Astrocyte (in vitro differentiated cells and primary cell): Measurements from ENCODE around the gene NPAS3. TPM values are rescaled to one million over a fixed set of nuclear protein-coding genes. Genes with fewer than 3 reads are reported as not detected.

Source experiments
- DNase-seq: peaks from one replicate; pipeline ENCODE4 v3.0.0-alpha.2; 2010; ENCODE audit warnings: low read depth
- FAIRE-seq: peaks from 2 replicates; lab custom pipeline; 2011; peaks lifted over from hg19 to GRCh38; lab: Jason Lieb, UNC
- H2AFZ ChIP-seq: 2 replicates; pipeline ENCODE4 v1.6.0; 2012; ENCODE audit warnings: low read depth, low read length, inconsistent platforms
- H3K27ac ChIP-seq: 2 replicates; pipeline ENCODE4 v1.5.1; 2011; ENCODE audit warnings: low read depth, low read length, inconsistent platforms
- H3K27me3 ChIP-seq: 2 replicates; pipeline ENCODE4 v1.6.0; 2011; ENCODE audit warnings: low read length, inconsistent platforms; ENCODE audit not compliant: insufficient read depth
- H3K36me3 ChIP-seq: 2 replicates; pipeline ENCODE4 v1.5.1; 2011; ENCODE audit warnings: low read length, inconsistent platforms; ENCODE audit not compliant: insufficient read depth
- H3K4me1 ChIP-seq: 2 replicates; pipeline ENCODE4 v1.5.1; 2011; ENCODE audit warnings: low read length, inconsistent platforms; ENCODE audit not compliant: insufficient read depth
- H3K4me2 ChIP-seq: 2 replicates; pipeline ENCODE4 v1.6.0; 2012; ENCODE audit warnings: low read length, inconsistent platforms
- H3K4me3 ChIP-seq: 2 replicates; pipeline ENCODE4 v1.5.1; 2011; ENCODE audit warnings: low read depth, mild to moderate bottlenecking, low read length, inconsistent platforms; ENCODE audit not compliant: insufficient read depth
- H3K79me2 ChIP-seq: 2 replicates; pipeline ENCODE4 v1.6.0; 2012; ENCODE audit warnings: mild to moderate bottlenecking, low read length, inconsistent platforms; ENCODE audit not compliant: insufficient read depth
- H3K9ac ChIP-seq: 2 replicates; pipeline ENCODE4 v1.6.0; 2012; ENCODE audit warnings: mild to moderate bottlenecking, low read length, inconsistent platforms
- H3K9me3 ChIP-seq: 2 replicates; pipeline ENCODE4 v1.5.1; 2012; ENCODE audit warnings: low read depth, mild to moderate bottlenecking, low read length, inconsistent platforms; ENCODE audit not compliant: insufficient read depth
- H4K20me1 ChIP-seq: 2 replicates; pipeline ENCODE4 v1.6.0; 2012; ENCODE audit warnings: low read length, inconsistent platforms; ENCODE audit not compliant: insufficient read depth
- H3K27ac Mint-ChIP-seq: one replicate; pipeline ENCODE4 v1.8.0; 2021; ENCODE audit warnings: mild to moderate bottlenecking, mixed read lengths; ENCODE audit not compliant: unreplicated experiment
- H3K27me3 Mint-ChIP-seq: one replicate; pipeline ENCODE4 v1.8.0; 2021; ENCODE audit warnings: low read depth, mixed read lengths; ENCODE audit not compliant: unreplicated experiment
- H3K36me3 Mint-ChIP-seq: one replicate; pipeline ENCODE4 v1.8.0; 2021; ENCODE audit warnings: low read depth, mixed read lengths; ENCODE audit not compliant: unreplicated experiment
- H3K4me1 Mint-ChIP-seq: one replicate; pipeline ENCODE4 v1.8.0; 2021; ENCODE audit warnings: low read depth, mixed read lengths; ENCODE audit not compliant: unreplicated experiment
- H3K4me3 Mint-ChIP-seq: one replicate; pipeline ENCODE4 v1.8.0; 2021; ENCODE audit warnings: mild to moderate bottlenecking, moderate library complexity, mixed read lengths; ENCODE audit not compliant: unreplicated experiment
- H3K9me3 Mint-ChIP-seq: one replicate; pipeline ENCODE4 v1.8.0; 2021; ENCODE audit warnings: mild to moderate bottlenecking, mixed read lengths; ENCODE audit not compliant: unreplicated experiment
- CTCF ChIP-seq: IDR thresholded peaks from 2 replicates; pipeline ENCODE4 v1.5.1; 2011; ENCODE audit warnings: low read depth, mild to moderate bottlenecking, inconsistent platforms, low read length, moderate library complexity; ENCODE audit not compliant: insufficient read depth
- EZH2 ChIP-seq: IDR thresholded peaks from 2 replicates; pipeline ENCODE4 v1.6.1; 2012; ENCODE audit warnings: mild to moderate bottlenecking, low read length, inconsistent platforms; ENCODE audit not compliant: insufficient read depth
- total RNA-seq: library from RNA; stranded (reverse); gene quantifications from 2 replicates; pipeline ENCODE4 v1.2.1, GENCODE V29; 2021

Gene NPAS3
- total RNA-seq, 1 donor from 2014 or later: 2.6 TPM

- Mint-ChIP-seq H3K9me3 (peaks cover 3% of the 10 kb centered on the region), H3K27me3 (no peaks in the 10 kb centered on the region)
- TF ChIP-seq CTCF (no peak), EZH2 (no peak)
Observed at GRCh38 chr14:33676891-33677290, 738.2 kb downstream of the NPAS3 start.

DNA sequence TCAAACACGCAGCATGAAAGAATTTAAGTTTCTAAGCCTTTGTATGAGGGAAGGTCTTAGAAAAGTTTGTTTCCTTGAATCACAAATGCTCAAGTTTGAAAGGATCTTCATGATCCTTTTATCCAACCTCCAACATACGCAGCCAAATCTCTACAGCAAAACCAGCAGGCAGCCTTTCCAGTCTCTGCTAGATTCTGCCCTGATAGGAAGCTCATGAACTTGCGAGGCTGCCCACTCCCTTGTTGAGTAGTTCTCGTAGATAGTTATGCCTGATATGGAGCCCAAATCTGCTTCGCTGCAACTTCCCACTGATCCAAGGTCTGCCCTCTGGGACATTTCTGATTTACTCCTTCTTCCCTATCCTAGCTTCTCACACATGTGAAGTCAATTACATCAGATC lies 739.3 kb downstream of the NPAS3 start:
- H3K36me3 ChIP-seq: no peaks in the 10 kb centered on the region
- no peak overlapping the region for H3K4me3 ChIP-seq
- H3K4me1 ChIP-seq: peaks cover 36% of the 10 kb centered on the region
- DNase-seq (no peak), FAIRE-seq (no peak)
- H3K9me3 ChIP-seq: no peaks in the 10 kb centered on the region
- Mint-ChIP-seq H3K27me3 (no peaks in the 10 kb centered on the region), H3K36me3 (no peaks in the 10 kb centered on the region), H3K9me3 (peaks cover 3% of the 10 kb centered on the region), H3K4me3 (no peak overlapping the region), H3K27ac (no peak overlapping the region), H3K4me1 (peaks cover 35% of the 10 kb centered on the region)
- H4K20me1 ChIP-seq: no peaks in the 10 kb centered on the region
- H3K79me2 ChIP-seq: no peaks in the 10 kb centered on the region
- no peaks in the 10 kb centered on the region for H3K27me3 ChIP-seq
- H3K4me2 ChIP-seq: no peak overlapping the region
- TF ChIP-seq CTCF (no peak), EZH2 (no peak)
- no peak overlapping the region for H2AFZ ChIP-seq
- no peak overlapping the region for H3K9ac ChIP-seq
- no peak overlapping the region for H3K27ac ChIP-seq

More at GRCh38 chr14:33676891-33677290, 738.2 kb downstream of the NPAS3 start:
- FAIRE-seq (no peak), DNase-seq (no peak)
- Histone ChIP-seq H2AFZ (no peak overlapping the region), H3K79me2 (no peaks in the 10 kb centered on the region), H3K9ac (no peak overlapping the region), H3K9me3 (no peaks in the 10 kb centered on the region), H3K4me2 (peak overlapping the region; percentile 49), H3K4me1 (peaks cover 28% of the 10 kb centered on the region), H3K27ac (no peak overlapping the region), H3K36me3 (no peaks in the 10 kb centered on the region), H4K20me1 (no peaks in the 10 kb centered on the region), H3K27me3 (no peaks in the 10 kb centered on the region), H3K4me3 (no peak overlapping the region)
- no peaks in the 10 kb centered on the region for H3K36me3 Mint-ChIP-seq
- H3K4me1 Mint-ChIP-seq: peaks cover 35% of the 10 kb centered on the region
- no peak overlapping the region for H3K4me3 Mint-ChIP-seq
- no peak overlapping the region for H3K27ac Mint-ChIP-seq

GRCh38 chr14:33679025-33679424 lies 740.3 kb downstream of the NPAS3 start:
- FAIRE-seq (no peak), DNase-seq (no peak)

More at GRCh38 chr14:33679025-33679424, 740.3 kb downstream of the NPAS3 start:
- H3K36me3 ChIP-seq: no peaks in the 10 kb centered on the region
- Mint-ChIP-seq H3K4me3 (no peak overlapping the region), H3K4me1 (peaks cover 35% of the 10 kb centered on the region), H3K36me3 (no peaks in the 10 kb centered on the region), H3K9me3 (peaks cover 3% of the 10 kb centered on the region), H3K27ac (peak overlapping the region; percentile 22), H3K27me3 (no peaks in the 10 kb centered on the region)
- H3K9me3 ChIP-seq: no peaks in the 10 kb centered on the region
- H3K27ac ChIP-seq: peak overlapping the region; percentile 40
- H3K4me1 ChIP-seq: peaks cover 36% of the 10 kb centered on the region
- peak overlapping the region; percentile 59 for H3K4me2 ChIP-seq
- H2AFZ ChIP-seq: no peak overlapping the region
- TF ChIP-seq CTCF: no peak
- TF ChIP-seq EZH2: no peak
- H3K79me2 ChIP-seq: no peaks in the 10 kb centered on the region
- no peaks in the 10 kb centered on the region for H4K20me1 ChIP-seq
- no peak overlapping the region for H3K4me3 ChIP-seq
- H3K27me3 ChIP-seq: no peaks in the 10 kb centered on the region
- H3K9ac ChIP-seq: no peak overlapping the region
